NCI-H510A treated with DMSO at 0.1 percent for 48 hours (cell line): ENCODE results near the gene HMCN1.
"Not testable (repeated sequence)": the region's sequence is repeated elsewhere in the genome, so short reads cannot be mapped to it uniquely, and the experiment has no call there.

ENCODE experiments used
- DNase-seq: peaks from one replicate; lab custom pipeline; 2025; lab: John Stamatoyannopoulos, UW

HMCN1 gene

GRCh38 chr1:185853739-185854138 lies 119.5 kb downstream of the HMCN1 start:
- DNase-seq: no peak

GRCh38 chr1:185856482-185856881 lies 122.3 kb downstream of the HMCN1 start:
- DNase-seq: no peak

GRCh38 chr1:185857442-185857841 lies 123.3 kb downstream of the HMCN1 start:
- DNase-seq: no peak

GRCh38 chr1:185860311-185860710 lies 126.1 kb downstream of the HMCN1 start:
- DNase-seq: no peak

- no peak for DNase-seq
These were observed 126.7 kb downstream of the HMCN1 start for GRCh38 chr1:185860859-185861258.

- peak; percentile 50 for DNase-seq
These were observed 127.4 kb downstream of the HMCN1 start for GRCh38 chr1:185861630-185862029.

- DNase-seq: no peak
These were observed 128.0 kb downstream of the HMCN1 start for GRCh38 chr1:185862235-185862634.

- no peak for DNase-seq
These were observed 130.1 kb downstream of the HMCN1 start for GRCh38 chr1:185864331-185864730.

- no peak for DNase-seq
These were observed 130.8 kb downstream of the HMCN1 start for GRCh38 chr1:185864889-185865517.

GRCh38 chr1:185869590-185869989 lies 135.4 kb downstream of the HMCN1 start:
- no peak for DNase-seq

- DNase-seq: no peak
These were observed 137.5 kb downstream of the HMCN1 start for GRCh38 chr1:185871627-185872150.

GRCh38 chr1:185874246-185874645 lies 140.1 kb downstream of the HMCN1 start:
- no peak for DNase-seq

GRCh38 chr1:185880330-185880729 lies 146.1 kb downstream of the HMCN1 start:
- no peak for DNase-seq

- no peak for DNase-seq
These were observed 146.7 kb downstream of the HMCN1 start for GRCh38 chr1:185880779-185881333.

GRCh38 chr1:185886046-185886445 lies 151.9 kb downstream of the HMCN1 start:
- DNase-seq: no peak

- DNase-seq: no peak
These were observed 152.5 kb downstream of the HMCN1 start for GRCh38 chr1:185886671-185887070.

GRCh38 chr1:185892831-185893403 lies 158.7 kb downstream of the HMCN1 start:
- DNase-seq: not testable (repeated sequence)

- DNase-seq: no peak
These were observed 160.6 kb downstream of the HMCN1 start for GRCh38 chr1:185894791-185895190.

- no peak for DNase-seq
These were observed 161.2 kb downstream of the HMCN1 start for GRCh38 chr1:185895208-185895900.

- DNase-seq: no peak
These were observed 162.7 kb downstream of the HMCN1 start for GRCh38 chr1:185896863-185897262.

GRCh38 chr1:185906186-185906585 lies 172.0 kb downstream of the HMCN1 start:
- DNase-seq: no peak

- no peak for DNase-seq
These were observed 173.1 kb downstream of the HMCN1 start for GRCh38 chr1:185907246-185907645.

- DNase-seq: no peak
These were observed 177.8 kb downstream of the HMCN1 start for GRCh38 chr1:185911978-185912377.
